GM12872 (cell line): ENCODE results near the gene FARP1.

ENCODE experiments used
- TF ChIP-seq, protein P1 (sequence below): IDR thresholded peaks from 3 replicates; pipeline ENCODE4 v1.5.1; 2011; ENCODE audit warnings: low read depth, mild to moderate bottlenecking, low read length, moderate library complexity; ENCODE audit not compliant: insufficient read depth

FARP1 gene

GRCh38 chr13:98450539-98451111 lies 307.7 kb downstream of the FARP1 start:
- TF ChIP-seq, protein P1, sequence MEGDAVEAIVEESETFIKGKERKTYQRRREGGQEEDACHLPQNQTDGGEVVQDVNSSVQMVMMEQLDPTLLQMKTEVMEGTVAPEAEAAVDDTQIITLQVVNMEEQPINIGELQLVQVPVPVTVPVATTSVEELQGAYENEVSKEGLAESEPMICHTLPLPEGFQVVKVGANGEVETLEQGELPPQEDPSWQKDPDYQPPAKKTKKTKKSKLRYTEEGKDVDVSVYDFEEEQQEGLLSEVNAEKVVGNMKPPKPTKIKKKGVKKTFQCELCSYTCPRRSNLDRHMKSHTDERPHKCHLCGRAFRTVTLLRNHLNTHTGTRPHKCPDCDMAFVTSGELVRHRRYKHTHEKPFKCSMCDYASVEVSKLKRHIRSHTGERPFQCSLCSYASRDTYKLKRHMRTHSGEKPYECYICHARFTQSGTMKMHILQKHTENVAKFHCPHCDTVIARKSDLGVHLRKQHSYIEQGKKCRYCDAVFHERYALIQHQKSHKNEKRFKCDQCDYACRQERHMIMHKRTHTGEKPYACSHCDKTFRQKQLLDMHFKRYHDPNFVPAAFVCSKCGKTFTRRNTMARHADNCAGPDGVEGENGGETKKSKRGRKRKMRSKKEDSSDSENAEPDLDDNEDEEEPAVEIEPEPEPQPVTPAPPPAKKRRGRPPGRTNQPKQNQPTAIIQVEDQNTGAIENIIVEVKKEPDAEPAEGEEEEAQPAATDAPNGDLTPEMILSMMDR, result no peak

DNA sequence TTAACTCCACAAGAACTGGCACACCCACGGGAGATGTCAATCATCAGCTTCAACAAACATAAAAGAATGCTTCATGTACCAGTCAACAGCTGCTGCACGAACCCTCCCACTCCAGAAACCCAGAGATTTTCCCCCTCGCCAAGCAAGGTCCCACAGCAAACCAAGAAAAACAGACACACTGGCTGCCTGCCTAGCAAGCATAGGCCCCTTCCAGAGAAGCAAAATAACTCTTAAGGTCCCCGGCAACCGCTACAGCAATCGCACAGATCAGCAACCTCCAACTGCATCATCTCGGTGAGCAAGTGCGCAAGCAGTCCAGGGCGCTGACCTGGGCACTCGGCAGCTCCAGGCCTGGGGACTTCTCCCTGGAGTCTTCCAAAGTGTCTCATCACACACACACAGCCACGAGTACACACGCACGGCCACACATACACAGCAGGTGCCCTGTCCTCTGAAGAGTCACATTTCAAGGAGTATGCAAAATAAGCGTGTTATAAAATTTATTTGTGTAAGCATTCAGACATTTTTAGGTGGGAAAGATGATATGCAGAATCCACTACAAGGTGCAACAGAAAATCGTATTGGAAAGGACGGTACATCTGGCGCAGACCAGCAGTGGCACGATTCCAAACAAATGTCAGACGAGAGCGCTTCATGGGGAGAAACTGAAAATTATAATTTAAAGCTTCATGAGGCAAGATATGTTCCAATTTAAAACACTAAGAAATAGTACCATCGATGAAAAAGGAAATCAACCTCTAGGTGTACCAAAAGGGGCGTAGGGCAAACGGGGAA lies 309.0 kb downstream of the FARP1 start:
- TF ChIP-seq, protein P1, result no peak

DNA sequence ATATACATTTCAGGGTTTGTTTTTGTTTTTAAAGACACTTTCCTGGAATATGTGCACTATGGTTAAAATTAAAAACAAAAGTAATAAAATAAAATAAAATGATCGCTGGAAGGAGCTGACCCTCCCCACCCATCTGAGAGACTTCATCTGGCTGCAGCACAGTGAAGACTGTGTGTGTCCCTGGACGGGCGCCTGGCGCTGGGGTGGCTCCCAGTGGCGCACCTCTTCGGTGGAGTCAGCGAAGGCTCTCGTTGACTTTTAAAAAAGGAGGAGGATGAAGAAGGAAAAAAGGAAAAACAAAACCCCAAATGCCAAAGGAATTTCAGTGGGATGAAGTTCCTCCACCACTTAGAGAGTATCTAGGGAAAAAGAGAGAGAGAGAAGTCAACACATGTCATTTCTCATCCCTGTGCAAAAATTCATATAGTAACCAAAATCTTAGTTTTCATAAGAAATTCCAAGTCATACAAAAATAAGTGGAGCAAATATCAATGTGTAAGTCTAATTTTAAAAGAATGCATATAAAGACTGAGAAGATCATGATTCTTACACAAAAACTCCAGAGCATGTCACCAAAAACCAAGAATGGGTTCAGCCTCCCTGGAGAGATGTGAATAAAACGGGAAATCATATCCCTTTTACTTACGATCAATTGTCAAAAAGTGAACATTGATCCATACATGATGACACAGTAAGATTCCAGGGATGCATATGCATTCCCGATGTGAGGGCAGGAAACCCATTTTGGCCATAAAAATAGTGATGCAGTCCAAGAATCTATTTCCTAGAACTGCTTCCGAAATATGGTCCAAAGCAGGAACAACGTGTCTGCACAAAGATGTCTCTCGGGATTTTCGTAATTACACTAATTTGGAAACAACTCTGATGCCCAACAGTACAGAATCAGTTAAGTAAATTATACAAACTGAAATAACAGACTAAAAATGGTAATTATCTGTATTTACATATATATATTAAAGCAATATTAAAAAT lies 310.3 kb downstream of the FARP1 start:
- TF ChIP-seq, protein P1, result no peak

- TF ChIP-seq, protein P1, result no peak
Measured at GRCh38 chr13:98454389-98454881, 311.5 kb downstream of the FARP1 start.

GRCh38 chr13:98456413-98456845 lies 313.5 kb downstream of the FARP1 start:
- TF ChIP-seq, protein P1, result no peak

DNA sequence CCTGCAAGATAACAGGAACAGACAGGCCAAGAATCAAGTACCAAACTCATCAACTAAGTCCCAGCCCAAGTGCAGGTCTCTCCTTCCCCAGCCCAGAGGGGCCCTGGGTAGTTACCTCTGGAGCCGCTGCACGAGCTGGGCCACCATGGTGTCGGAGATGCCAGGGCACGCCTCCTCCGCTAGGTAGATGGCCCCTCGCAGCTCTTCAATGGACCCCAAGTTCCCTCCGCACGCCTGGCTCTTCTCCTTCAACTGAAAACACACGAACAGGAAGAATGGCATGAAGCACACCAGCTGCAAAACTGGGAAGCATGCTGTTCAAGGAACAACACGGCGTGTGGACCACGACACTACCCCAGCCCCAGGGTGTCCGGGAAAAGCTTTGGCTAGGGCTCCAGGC lies 314.2 kb downstream of the FARP1 start:
- TF ChIP-seq, protein P1, result no peak

- TF ChIP-seq, protein P1, result no peak
Measured at GRCh38 chr13:98458431-98458830, 315.5 kb downstream of the FARP1 start.
